Adrenal gland (tissue), 12 donors: ENCODE data around the gene NCL. TPM values are rescaled to one million over a fixed set of nuclear protein-coding genes. Genes with fewer than 3 reads are reported as not detected.

ENCODE experiments used
- DNase-seq, 7 donors: peaks; one replicate each; pipeline ENCODE4 v3.0.0-alpha.2; 2019 to 2020
- H3K27ac ChIP-seq, 5 donors: fragments of 200-600 bp; sonication (generic) in 4 of 5; 1 replicate in 3 of 5; 2 replicates in 2 of 5; pipeline versions ENCODE4 v1.5.1 to v1.8.0; 2016 to 2020; ENCODE audit warnings: mild to moderate bottlenecking in 1 of 5
- H3K27me3 ChIP-seq: fragments of 200-600 bp; 2 replicates; pipeline ENCODE4 v1.8.0; 2021
- H3K36me3 ChIP-seq, 2 donors: fragments of 200-600 bp; replicated peaks in 1 of 2; 1 replicate in 1 of 2; 2 replicates in 1 of 2; pipeline versions ENCODE4 v1.5.1 to v1.8.0; 2018 to 2022
- H3K4me1 ChIP-seq, 2 donors: fragments of 200-600 bp; replicated peaks in 1 of 2; 1 replicate in 1 of 2; 2 replicates in 1 of 2; pipeline versions ENCODE4 v1.5.1 to v1.8.0; 2018 to 2021
- H3K4me3 ChIP-seq, 4 donors: fragments of 200-600 bp; sonication (generic) in 3 of 4; one replicate each; pipeline ENCODE4 v1.5.1; 2016 to 2018
- H3K9me3 ChIP-seq, 3 donors: fragments of 200-600 bp; sonication (generic) in 1 of 3; replicated peaks in 1 of 3; 1 replicate in 2 of 3; 2 replicates in 1 of 3; pipeline versions ENCODE4 v1.5.1 to v1.8.0; 2016 to 2021
- CTCF ChIP-seq, 6 experiments: fragments of 450-650 bp in 4 of 6; fragments of 200-600 bp in 2 of 6; sonication (generic) in 1 of 6; IDR thresholded peaks; 1 replicate in 5 of 6; 2 replicates in 1 of 6; pipeline versions ENCODE4 v1.5.1 to v1.8.0; 2016 to 2021; ENCODE audit warnings: antibody characterized with exemption in 6 of 6, mild to moderate bottlenecking in 2 of 6, moderate library complexity in 1 of 6
- POLR2A ChIP-seq, 2 donors: fragments of 450-650 bp; IDR thresholded peaks; one replicate each; pipeline ENCODE4 v1.6.1; 2017; ENCODE audit warnings: antibody characterized with exemption in 2 of 2, mild to moderate bottlenecking in 2 of 2, moderate library complexity in 1 of 2
- WGBS, 4 donors: extraction: QIAGEN DNeasy Blood & Tissue Kit in 2 of 4; methylation state at CpG; one replicate each; pipeline versions ENCODE4 v1.1.5 to v1.1.7; 2013 to 2017; 5-methylcytosine and 5-hydroxymethylcytosine counted together
- intact Hi-C, 2 donors: fragments of 100-400 bp; cut with DNase I; formaldehyde crosslinking; loops; one replicate each; pipeline versions ENCODE4 v1.14.1 to v1.15.0; 2022 to 2023
- polyA plus RNA-seq, 3 donors: library from polyadenylated mRNA; stranded (reverse); fragments of 200-250 nt in 2 of 3; fragments of 350-450 nt in 1 of 3; fragmentation: Illumina TruSeq in 1 of 3; extraction: RNeasy Lipid Tissue Mini Kit (QIAGEN cat#74804) in 1 of 3; gene quantifications; one replicate each; pipeline ENCODE4 v1.2.3, GENCODE V29; 2013 to 2014
- total RNA-seq, 9 donors: library from RNA; depleted of rRNA in 4 of 9; stranded (reverse); fragments of >200 nt in 4 of 9; fragments of 120-200 nt in 1 of 9; fragmentation: NEBNext Ultra II Directional in 1 of 9; extraction: Animal tissue kit (Norgen Biotek cat#: 25700) in 1 of 9; gene quantifications; one replicate each; pipeline versions ENCODE4 v1.1.0 to v1.2.4, GENCODE V29; 2013 to 2023
- donor health status: healthy with polysubstance abuse.
- donor health status: Bipolar disorder and iron deficiency.
- donor health status: DM: yes; HTN: yes; CAD: no.
- donor health status: DM: no; HTN: no; CAD: no.
- donor health status: DM: no; HTN: no; CAD: no.
- donor health status: DM: yes; HTN: yes; CAD: no.

NCL gene
- total and polyA plus RNA-seq, 12 donors: 70.6 to 1,227 (median 184) TPM

GRCh38 chr2:231421051-231421580, 43.2 kb downstream of the NCL start:
- H3K4me3 ChIP-seq: no peak overlapping the region
- H3K4me1 ChIP-seq: no peaks in the 10 kb centered on the region
- WGBS, 4 donors: 73 to 89% (median 88%) methylated on average over 7 to 9 of the region's 9 CpGs
- no peak for TF ChIP-seq POLR2A (IDR thresholded peaks at IDR 0.05)
- no peak for DNase-seq
- H3K27ac ChIP-seq: no peak overlapping the region
- no peaks in the 10 kb centered on the region for H3K27me3 ChIP-seq
- intact Hi-C loops: no loop called here
- no peaks in the 10 kb centered on the region for H3K36me3 ChIP-seq
- H3K9me3 ChIP-seq: no peaks in the 10 kb centered on the region

GRCh38 chr2:231418820-231419640, 45.3 kb downstream of the NCL start:
- H3K9me3 ChIP-seq: no peaks in the 10 kb centered on the region
- no peak overlapping the region for H3K27ac ChIP-seq
- no peak overlapping the region for H3K4me3 ChIP-seq
- WGBS, 4 donors: 90 to 94% (median 91%) methylated on average over 14 to 26 of the region's 26 CpGs
- no peaks in the 10 kb centered on the region for H3K36me3 ChIP-seq
- TF ChIP-seq POLR2A (IDR thresholded peaks at IDR 0.05): no peak
- TF ChIP-seq CTCF (IDR thresholded peaks at IDR 0.05): no peak
- no peaks in the 10 kb centered on the region for H3K4me1 ChIP-seq
- no peak for DNase-seq
- no peaks in the 10 kb centered on the region for H3K27me3 ChIP-seq
- intact Hi-C loops: loop anchor here in 1 of 2 donors (10.0 kb wide), 1 partner anchor 314 kb away; no protein-coding TSS in a partner anchor

GRCh38 chr2:231415029-231415428, 49.3 kb downstream of the NCL start:
- H3K27ac ChIP-seq: no peak overlapping the region
- H3K4me1 ChIP-seq: peaks cover 0 to 6% of the 10 kb centered on the region in 2 donors
- H3K27me3 ChIP-seq: no peaks in the 10 kb centered on the region
- TF ChIP-seq POLR2A (IDR thresholded peaks at IDR 0.05) (no peak), CTCF (IDR thresholded peaks at IDR 0.05) (no peak)
- no peaks in the 10 kb centered on the region for H3K9me3 ChIP-seq
- H3K36me3 ChIP-seq: no peaks in the 10 kb centered on the region
- no peak overlapping the region for H3K4me3 ChIP-seq
- intact Hi-C loops: loop anchor here in 1 of 2 donors (10.0 kb wide), 1 partner anchor 310 kb away; no protein-coding TSS in a partner anchor
- DNase-seq: no peak

GRCh38 chr2:231413921-231414476, 50.3 kb downstream of the NCL start:
- intact Hi-C loops: loop anchor here (5.0 to 10.0 kb wide), 3 partner anchors 122 to 309 kb away; no protein-coding TSS in a partner anchor
- Histone ChIP-seq H3K4me3 (no peak overlapping the region), H3K27me3 (no peaks in the 10 kb centered on the region), H3K27ac (peak overlapping the region in 1 of 5 donors; percentile 49), H3K9me3 (no peaks in the 10 kb centered on the region), H3K4me1 (peaks cover 0 to 7% of the 10 kb centered on the region in 2 donors), H3K36me3 (no peaks in the 10 kb centered on the region)
- DNase-seq: no peak
- WGBS, 4 donors: 57 to 65% (median 59%) methylated on average over 15 of the region's 15 CpGs
- TF ChIP-seq POLR2A (IDR thresholded peaks at IDR 0.05) (no peak), CTCF (IDR thresholded peaks at IDR 0.05) (no peak)
